CMK (cell line): Measurements from ENCODE around the gene TMPRSS4.

Source experiments
- DNase-seq: peaks from one replicate; pipeline ENCODE4 v3.0.0-alpha.2; 2010; ENCODE audit warnings: low read depth

TMPRSS4 gene

GRCh38 chr11:118153976-118154375 is 77.1 kb downstream of the TMPRSS4 start:
- no peak for DNase-seq

- DNase-seq: no peak
Measured at GRCh38 chr11:118154641-118155040, 77.8 kb downstream of the TMPRSS4 start.

- no peak for DNase-seq
Measured at GRCh38 chr11:118155776-118156530, 79.1 kb downstream of the TMPRSS4 start.

GRCh38 chr11:118156531-118157185 is 79.8 kb downstream of the TMPRSS4 start:
- no peak for DNase-seq

GRCh38 chr11:118157186-118157895 is 80.5 kb downstream of the TMPRSS4 start:
- no peak for DNase-seq

GRCh38 chr11:118161786-118162185 is 84.9 kb downstream of the TMPRSS4 start:
- no peak for DNase-seq

- DNase-seq: no peak
Measured at GRCh38 chr11:118162846-118163245, 86.0 kb downstream of the TMPRSS4 start.

- DNase-seq: no peak
Measured at GRCh38 chr11:118163494-118163893, 86.6 kb downstream of the TMPRSS4 start.

GRCh38 chr11:118164885-118165284 is 88.0 kb downstream of the TMPRSS4 start:
- DNase-seq: no peak

- no peak for DNase-seq
Measured at GRCh38 chr11:118166641-118167040, 89.8 kb downstream of the TMPRSS4 start.

GRCh38 chr11:118167253-118167652 is 90.4 kb downstream of the TMPRSS4 start:
- DNase-seq: no peak

- no peak for DNase-seq
Measured at GRCh38 chr11:118167906-118168305, 91.0 kb downstream of the TMPRSS4 start.

GRCh38 chr11:118168316-118168715 is 91.4 kb downstream of the TMPRSS4 start:
- no peak for DNase-seq

GRCh38 chr11:118168751-118169150 is 91.9 kb downstream of the TMPRSS4 start:
- DNase-seq: no peak

GRCh38 chr11:118169300-118170140 is 92.6 kb downstream of the TMPRSS4 start:
- no peak for DNase-seq

- DNase-seq: no peak
Measured at GRCh38 chr11:118170231-118170630, 93.4 kb downstream of the TMPRSS4 start.

- DNase-seq: no peak
Measured at GRCh38 chr11:118170882-118171268, 94.0 kb downstream of the TMPRSS4 start.
